ENCODE measurements around the gene CLRN3. TPM values are rescaled to one million over a fixed set of nuclear protein-coding genes. Genes with fewer than 3 reads are reported as not detected.

The CLRN3 gene
- total RNA-seq, 2 donors from 2014 or later, result 0.26 TPM; not detected in 1

GRCh38 chr10:127854769-127855590 lies 37.8 kb downstream of the CLRN3 start:
- H3K27ac ChIP-seq, result no peak overlapping the region
- intact Hi-C loops (cut with DNase I), result loop anchor here (5.0 kb wide), 1 partner anchor 143 kb away; no protein-coding TSS in a partner anchor
- DNase-seq (no peak), ATAC-seq (no peak)
- TF ChIP-seq, protein P1, sequence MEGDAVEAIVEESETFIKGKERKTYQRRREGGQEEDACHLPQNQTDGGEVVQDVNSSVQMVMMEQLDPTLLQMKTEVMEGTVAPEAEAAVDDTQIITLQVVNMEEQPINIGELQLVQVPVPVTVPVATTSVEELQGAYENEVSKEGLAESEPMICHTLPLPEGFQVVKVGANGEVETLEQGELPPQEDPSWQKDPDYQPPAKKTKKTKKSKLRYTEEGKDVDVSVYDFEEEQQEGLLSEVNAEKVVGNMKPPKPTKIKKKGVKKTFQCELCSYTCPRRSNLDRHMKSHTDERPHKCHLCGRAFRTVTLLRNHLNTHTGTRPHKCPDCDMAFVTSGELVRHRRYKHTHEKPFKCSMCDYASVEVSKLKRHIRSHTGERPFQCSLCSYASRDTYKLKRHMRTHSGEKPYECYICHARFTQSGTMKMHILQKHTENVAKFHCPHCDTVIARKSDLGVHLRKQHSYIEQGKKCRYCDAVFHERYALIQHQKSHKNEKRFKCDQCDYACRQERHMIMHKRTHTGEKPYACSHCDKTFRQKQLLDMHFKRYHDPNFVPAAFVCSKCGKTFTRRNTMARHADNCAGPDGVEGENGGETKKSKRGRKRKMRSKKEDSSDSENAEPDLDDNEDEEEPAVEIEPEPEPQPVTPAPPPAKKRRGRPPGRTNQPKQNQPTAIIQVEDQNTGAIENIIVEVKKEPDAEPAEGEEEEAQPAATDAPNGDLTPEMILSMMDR (IDR thresholded peaks at IDR 0.05), result no peak
- TF ChIP-seq POLR2A (IDR thresholded peaks at IDR 0.05), result no peak
- H3K9me3 ChIP-seq, result no peaks in the 10 kb centered on the region
- no peaks in the 10 kb centered on the region for H3K27me3 ChIP-seq
- H3K4me1 ChIP-seq, result no peaks in the 10 kb centered on the region
- 57 to 59% methylated on average over 14 to 15 of the region's 15 CpGs for WGBS, 2 donors
- H3K4me3 ChIP-seq, result no peak overlapping the region
- no peaks in the 10 kb centered on the region for H3K36me3 ChIP-seq (replicated peaks in 1 of 2; ENCODE audit: insufficient read depth in 1 of 2, low read depth in 2 of 2)

DNA sequence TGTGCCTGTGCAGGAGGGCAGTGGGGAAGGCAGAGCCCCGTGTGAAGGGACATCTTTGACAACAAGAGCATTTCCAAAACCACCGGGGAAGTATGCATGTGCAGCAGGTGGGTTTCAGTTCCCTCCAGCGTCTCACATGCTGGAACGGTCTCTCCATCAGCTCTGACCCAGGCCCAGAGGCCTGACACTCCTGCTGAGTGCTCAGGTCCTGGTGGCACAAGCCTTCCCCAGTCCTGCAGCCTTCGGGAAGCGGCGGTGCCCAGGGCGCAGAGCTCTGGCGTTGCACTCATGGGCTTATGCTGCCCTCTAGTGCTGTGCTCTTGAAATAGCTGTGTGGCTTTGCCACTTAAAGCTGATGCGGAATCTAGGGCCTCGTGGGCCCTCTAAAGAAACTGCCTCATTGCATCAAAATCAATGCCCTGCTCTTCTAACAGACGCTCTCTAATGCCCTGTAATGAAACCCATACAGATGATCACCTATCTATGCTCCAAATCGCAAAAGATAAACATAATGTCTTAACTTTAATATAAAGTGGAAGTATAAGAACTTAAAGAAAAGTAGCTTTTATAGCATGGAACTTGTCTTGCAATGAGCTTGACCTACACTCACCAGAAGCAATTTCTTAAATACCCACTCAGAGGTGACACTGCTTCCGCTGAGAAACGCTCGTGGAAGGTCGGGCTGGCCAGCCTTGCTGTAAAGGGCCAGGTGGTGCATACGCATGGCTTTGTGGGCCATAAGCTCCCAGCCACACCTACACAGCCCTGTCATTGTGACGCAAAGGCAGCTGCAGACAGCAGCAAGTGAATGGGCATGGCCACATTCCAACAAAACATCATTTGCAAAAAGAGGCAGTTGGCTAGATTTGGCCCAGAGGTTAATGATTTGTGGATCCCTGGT lies 38.6 kb downstream of the CLRN3 start:
- Histone ChIP-seq H3K36me3 (replicated peaks in 1 of 2; ENCODE audit: insufficient read depth in 1 of 2, low read depth in 2 of 2) (no peaks in the 10 kb centered on the region), H3K9me3 (no peaks in the 10 kb centered on the region), H3K27me3 (no peaks in the 10 kb centered on the region), H3K4me1 (no peaks in the 10 kb centered on the region), H3K27ac (no peak overlapping the region), H3K4me3 (no peak overlapping the region)
- DNase-seq (peak; percentile 61 to 76 (median 68)), ATAC-seq (peak; percentile 77)
- intact Hi-C loops (cut with DNase I), result no loop called here
- 18 to 28% methylated on average over 18 to 19 of the region's 19 CpGs for WGBS, 2 donors
- no peak for TF ChIP-seq POLR2A (IDR thresholded peaks at IDR 0.05)
- TF ChIP-seq, protein P1 (IDR thresholded peaks at IDR 0.05), result peak; percentile 44 to 88 (median 83)

DNA sequence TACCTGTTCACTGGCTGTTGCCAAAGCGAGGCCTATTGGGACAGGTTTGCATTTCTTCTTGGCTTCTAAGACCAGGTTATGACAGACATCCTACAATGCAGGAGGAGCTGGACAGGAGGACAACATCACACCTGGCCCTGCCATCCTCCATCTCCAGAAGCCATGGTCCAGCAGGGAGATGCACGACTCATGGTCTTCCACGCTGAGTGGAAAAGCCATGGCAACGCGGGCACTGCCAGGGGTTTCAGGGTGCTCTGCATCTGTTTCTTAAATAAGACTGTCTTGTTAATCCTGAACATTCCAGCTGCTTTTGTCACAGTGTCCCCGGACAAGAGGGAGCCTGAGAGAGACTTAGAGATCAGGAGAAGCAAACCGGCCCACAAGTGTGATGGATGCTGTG lies 40.3 kb downstream of the CLRN3 start:
- no peak overlapping the region for H3K27ac ChIP-seq
- intact Hi-C loops (cut with DNase I), result no loop called here

GRCh38 chr10:127851661-127852194 lies 41.0 kb downstream of the CLRN3 start:
- intact Hi-C loops (cut with DNase I), result no loop called here
- Histone ChIP-seq H3K9me3 (no peaks in the 10 kb centered on the region), H3K36me3 (replicated peaks in 1 of 2; ENCODE audit: insufficient read depth in 1 of 2, low read depth in 2 of 2) (no peaks in the 10 kb centered on the region), H3K4me3 (no peak overlapping the region), H3K27me3 (no peaks in the 10 kb centered on the region), H3K27ac (no peak overlapping the region), H3K4me1 (no peaks in the 10 kb centered on the region)
- 69 to 71% methylated on average over 14 of the region's 14 CpGs for WGBS, 2 donors
- no peak for TF ChIP-seq POLR2A (IDR thresholded peaks at IDR 0.05)
- TF ChIP-seq, protein P1 (IDR thresholded peaks at IDR 0.05), result no peak
- ATAC-seq (no peak), DNase-seq (no peak)

More for the DNA sequence above, 40.3 kb downstream of the CLRN3 start:
- Histone ChIP-seq H3K9me3 (no peaks in the 10 kb centered on the region), H3K4me1 (no peaks in the 10 kb centered on the region), H3K4me3 (no peak overlapping the region), H3K27me3 (no peaks in the 10 kb centered on the region), H3K36me3 (replicated peaks in 1 of 2; ENCODE audit: insufficient read depth in 1 of 2, low read depth in 2 of 2) (no peaks in the 10 kb centered on the region)
- TF ChIP-seq, protein P1 (IDR thresholded peaks at IDR 0.05), result no peak
- no peak for TF ChIP-seq POLR2A (IDR thresholded peaks at IDR 0.05)
- 38 to 56% methylated on average over 3 to 7 of the region's 7 CpGs for WGBS, 2 donors
- ATAC-seq (no peak), DNase-seq (no peak)
